HCT116 (cell line): ENCODE measurements around the gene LMBRD1.

ENCODE experiments used
- EZH2 ChIP-seq: fragments of 200-600 bp; sonication (generic); IDR thresholded peaks from 2 replicates; pipeline ENCODE4 v1.6.1; 2017; ENCODE audit warnings: antibody characterized with exemption, mixed run types
- EZH2phosphoT487 ChIP-seq: fragments of 200-600 bp; IDR thresholded peaks from 2 replicates; pipeline ENCODE4 v1.6.1; 2018; ENCODE audit warnings: antibody characterized with exemption, borderline replicate concordance
- POLR2A ChIP-seq: IDR thresholded peaks from 2 replicates; pipeline ENCODE4 v1.7.0; 2011; ENCODE audit warnings: borderline replicate concordance; ENCODE audit not compliant: insufficient read depth, insufficient read length; ENCODE audit errors: extremely low read depth
- POLR2AphosphoS5 ChIP-seq: IDR thresholded peaks from 2 replicates; pipeline ENCODE4 v1.6.1; 2011; ENCODE audit warnings: mild to moderate bottlenecking, low read depth, low read length, moderate library complexity
- RAD21 ChIP-seq: IDR thresholded peaks from 2 replicates; pipeline ENCODE4 v1.6.1; 2012; ENCODE audit warnings: low read depth, mild to moderate bottlenecking
- SIN3A ChIP-seq: IDR thresholded peaks from 2 replicates; pipeline ENCODE4 v1.6.1; 2012; ENCODE audit warnings: low read depth
- SP1 ChIP-seq: IDR thresholded peaks from 2 replicates; pipeline ENCODE4 v1.6.1; 2012; ENCODE audit warnings: low read depth
- YY1 ChIP-seq: IDR thresholded peaks from 2 replicates; pipeline ENCODE4 v1.6.1; 2011; ENCODE audit warnings: low read length, low read depth, moderate library complexity, mild to moderate bottlenecking; ENCODE audit not compliant: insufficient replicate concordance; ENCODE audit errors: extremely low read depth
- ZBTB33 ChIP-seq: IDR thresholded peaks from 2 replicates; pipeline ENCODE4 v1.6.1; 2011; ENCODE audit warnings: mild to moderate bottlenecking, low read length, moderate library complexity; ENCODE audit not compliant: insufficient replicate concordance; ENCODE audit errors: extremely low read depth
- ZNF274 ChIP-seq: fragments of 200-500 bp; sonication (Bioruptor generic); IDR thresholded peaks from 2 replicates; pipeline ENCODE4 v1.6.1; 2014; ENCODE audit warnings: mild to moderate bottlenecking, low read depth, low read length, inconsistent platforms
- TF ChIP-seq, protein P1 (sequence below), 3 experiments: fragments of 200-600 bp in 1 of 3; sonication (generic) in 1 of 3; IDR thresholded peaks in 2 of 3; conservative IDR thresholded peaks in 1 of 3; 2 replicates each; pipeline ENCODE4 v1.5.1; 2012 to 2017; ENCODE audit warnings: low read depth in 2 of 3, low read length in 2 of 3, antibody characterized with exemption in 1 of 3, borderline replicate concordance in 1 of 3, control low read depth in 1 of 3, mild to moderate bottlenecking in 1 of 3, mixed read lengths in 1 of 3, mixed run types in 1 of 3, moderate library complexity in 1 of 3; ENCODE audit not compliant: insufficient read depth in 1 of 3
- TF ChIP-seq, protein P2 (sequence below): IDR thresholded peaks from 2 replicates; pipeline ENCODE4 v1.6.1; 2012
- TF ChIP-seq, protein P3 (sequence below): IDR thresholded peaks from 2 replicates; pipeline ENCODE4 v1.6.1; 2012; ENCODE audit warnings: low read depth

- TF ChIP-seq ZNF274 (no peak), YY1 (no peak), POLR2AphosphoS5 (no peak), POLR2A (no peak), SP1 (no peak), ZBTB33 (no peak), EZH2phosphoT487 (no peak), RAD21 (no peak), SIN3A (no peak), EZH2 (no peak)
- TF ChIP-seq, protein P1, sequence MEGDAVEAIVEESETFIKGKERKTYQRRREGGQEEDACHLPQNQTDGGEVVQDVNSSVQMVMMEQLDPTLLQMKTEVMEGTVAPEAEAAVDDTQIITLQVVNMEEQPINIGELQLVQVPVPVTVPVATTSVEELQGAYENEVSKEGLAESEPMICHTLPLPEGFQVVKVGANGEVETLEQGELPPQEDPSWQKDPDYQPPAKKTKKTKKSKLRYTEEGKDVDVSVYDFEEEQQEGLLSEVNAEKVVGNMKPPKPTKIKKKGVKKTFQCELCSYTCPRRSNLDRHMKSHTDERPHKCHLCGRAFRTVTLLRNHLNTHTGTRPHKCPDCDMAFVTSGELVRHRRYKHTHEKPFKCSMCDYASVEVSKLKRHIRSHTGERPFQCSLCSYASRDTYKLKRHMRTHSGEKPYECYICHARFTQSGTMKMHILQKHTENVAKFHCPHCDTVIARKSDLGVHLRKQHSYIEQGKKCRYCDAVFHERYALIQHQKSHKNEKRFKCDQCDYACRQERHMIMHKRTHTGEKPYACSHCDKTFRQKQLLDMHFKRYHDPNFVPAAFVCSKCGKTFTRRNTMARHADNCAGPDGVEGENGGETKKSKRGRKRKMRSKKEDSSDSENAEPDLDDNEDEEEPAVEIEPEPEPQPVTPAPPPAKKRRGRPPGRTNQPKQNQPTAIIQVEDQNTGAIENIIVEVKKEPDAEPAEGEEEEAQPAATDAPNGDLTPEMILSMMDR (IDR thresholded peaks at IDR 0.05 in 2 of 3, conservative IDR thresholded peaks at IDR 0.05 in 1 of 3; ENCODE audit: borderline replicate concordance in 1 of 3, insufficient read depth in 1 of 3, low read depth in 2 of 3, low read length in 2 of 3) = no peak
- TF ChIP-seq, protein P2, sequence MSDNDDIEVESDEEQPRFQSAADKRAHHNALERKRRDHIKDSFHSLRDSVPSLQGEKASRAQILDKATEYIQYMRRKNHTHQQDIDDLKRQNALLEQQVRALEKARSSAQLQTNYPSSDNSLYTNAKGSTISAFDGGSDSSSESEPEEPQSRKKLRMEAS = no peak
- TF ChIP-seq, protein P3, sequence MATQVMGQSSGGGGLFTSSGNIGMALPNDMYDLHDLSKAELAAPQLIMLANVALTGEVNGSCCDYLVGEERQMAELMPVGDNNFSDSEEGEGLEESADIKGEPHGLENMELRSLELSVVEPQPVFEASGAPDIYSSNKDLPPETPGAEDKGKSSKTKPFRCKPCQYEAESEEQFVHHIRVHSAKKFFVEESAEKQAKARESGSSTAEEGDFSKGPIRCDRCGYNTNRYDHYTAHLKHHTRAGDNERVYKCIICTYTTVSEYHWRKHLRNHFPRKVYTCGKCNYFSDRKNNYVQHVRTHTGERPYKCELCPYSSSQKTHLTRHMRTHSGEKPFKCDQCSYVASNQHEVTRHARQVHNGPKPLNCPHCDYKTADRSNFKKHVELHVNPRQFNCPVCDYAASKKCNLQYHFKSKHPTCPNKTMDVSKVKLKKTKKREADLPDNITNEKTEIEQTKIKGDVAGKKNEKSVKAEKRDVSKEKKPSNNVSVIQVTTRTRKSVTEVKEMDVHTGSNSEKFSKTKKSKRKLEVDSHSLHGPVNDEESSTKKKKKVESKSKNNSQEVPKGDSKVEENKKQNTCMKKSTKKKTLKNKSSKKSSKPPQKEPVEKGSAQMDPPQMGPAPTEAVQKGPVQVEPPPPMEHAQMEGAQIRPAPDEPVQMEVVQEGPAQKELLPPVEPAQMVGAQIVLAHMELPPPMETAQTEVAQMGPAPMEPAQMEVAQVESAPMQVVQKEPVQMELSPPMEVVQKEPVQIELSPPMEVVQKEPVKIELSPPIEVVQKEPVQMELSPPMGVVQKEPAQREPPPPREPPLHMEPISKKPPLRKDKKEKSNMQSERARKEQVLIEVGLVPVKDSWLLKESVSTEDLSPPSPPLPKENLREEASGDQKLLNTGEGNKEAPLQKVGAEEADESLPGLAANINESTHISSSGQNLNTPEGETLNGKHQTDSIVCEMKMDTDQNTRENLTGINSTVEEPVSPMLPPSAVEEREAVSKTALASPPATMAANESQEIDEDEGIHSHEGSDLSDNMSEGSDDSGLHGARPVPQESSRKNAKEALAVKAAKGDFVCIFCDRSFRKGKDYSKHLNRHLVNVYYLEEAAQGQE = no peak
Measured at GRCh38 chr6:69775585-69775849, 21.3 kb downstream of the LMBRD1 start.
